GM18868 (cell line): ENCODE data around the gene GUK1.

Source experiments
- ATAC-seq: cut with Tn5 transposase; IDR thresholded peaks from one replicate; pipeline ENCODE4 v1.9.1; 2021; ENCODE audit warnings: mild to moderate bottlenecking, moderate library complexity; ENCODE audit not compliant: unreplicated experiment

GUK1 gene

GRCh38 chr1:228139931-228140723 is at the start of gene GUK1:
Gene GUK1, plus strand, starts transcription at chr1:228140279. Its CDS starts 24 bp downstream, at chr1:228140303.
- ATAC-seq = peak; percentile 90

GRCh38 chr1:228090613-228091081 is 49.4 kb upstream of the GUK1 start:
- no peak for ATAC-seq

- ATAC-seq = no peak
Measured at GRCh38 chr1:228091084-228091483, 49.0 kb upstream of the GUK1 start.

GRCh38 chr1:228092342-228093049 is 47.6 kb upstream of the GUK1 start:
- ATAC-seq = no peak

GRCh38 chr1:228093050-228093906 is 46.8 kb upstream of the GUK1 start:
- no peak for ATAC-seq

- no peak for ATAC-seq
Measured at GRCh38 chr1:228094432-228095016, 45.6 kb upstream of the GUK1 start.

- no peak for ATAC-seq
Measured at GRCh38 chr1:228095161-228095560, 44.9 kb upstream of the GUK1 start.

GRCh38 chr1:228095938-228096337 is 44.1 kb upstream of the GUK1 start:
- ATAC-seq = no peak

- ATAC-seq = no peak
Measured at GRCh38 chr1:228096416-228097332, 43.4 kb upstream of the GUK1 start.

GRCh38 chr1:228097333-228098081 is 42.6 kb upstream of the GUK1 start:
- no peak for ATAC-seq

GRCh38 chr1:228098323-228098931 is 41.7 kb upstream of the GUK1 start:
- ATAC-seq = no peak

GRCh38 chr1:228099331-228099732 is 40.7 kb upstream of the GUK1 start:
- no peak for ATAC-seq

- no peak for ATAC-seq
Measured at GRCh38 chr1:228100822-228101613, 39.1 kb upstream of the GUK1 start.

- no peak for ATAC-seq
Measured at GRCh38 chr1:228101614-228101993, 38.5 kb upstream of the GUK1 start.

- peak; percentile 32 for ATAC-seq
Measured at GRCh38 chr1:228101994-228102790, 37.9 kb upstream of the GUK1 start.

GRCh38 chr1:228102791-228103620 is 37.1 kb upstream of the GUK1 start, which contains the start of gene C1orf35:
Gene C1orf35, minus strand, starts transcription at chr1:228103325. Its CDS starts 98 bp downstream, at chr1:228103227.
- ATAC-seq = peak; percentile 76
